Ecto neural progenitor cell (in vitro differentiated cells): ENCODE measurements around the gene NDC1.
A peak's percentile ranks its signal among the peaks of the same experiment; 100 is the strongest.
"Not testable (repeated sequence)": the region's sequence is repeated elsewhere in the genome, so short reads cannot be mapped to it uniquely, and the experiment has no call there.

Experiments
- DNase-seq: peaks from one replicate; pipeline ENCODE4 v3.0.0-alpha.2; 2018; ENCODE audit warnings: low spot score

Gene NDC1

DNA sequence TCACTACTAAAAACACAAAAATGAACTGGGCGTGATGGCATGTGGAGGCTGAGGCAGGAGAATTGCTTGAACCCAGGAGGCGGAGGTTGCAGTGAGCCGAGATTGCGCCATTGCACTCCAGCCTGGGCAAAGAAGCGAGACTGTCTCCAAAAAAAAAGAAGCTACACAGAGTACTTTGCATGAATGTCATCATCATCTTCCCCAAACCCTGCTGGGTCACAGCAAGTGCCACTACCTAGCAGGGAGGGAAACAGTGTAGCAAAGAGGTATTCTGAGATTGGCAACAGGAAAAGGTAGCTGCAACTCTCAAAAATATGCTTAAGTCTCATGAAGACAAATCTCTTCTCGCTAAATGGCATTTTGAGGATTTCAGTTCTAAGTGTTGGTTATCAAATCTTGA, 12.8 kb downstream of the NDC1 start:
- DNase-seq, result no peak

DNA sequence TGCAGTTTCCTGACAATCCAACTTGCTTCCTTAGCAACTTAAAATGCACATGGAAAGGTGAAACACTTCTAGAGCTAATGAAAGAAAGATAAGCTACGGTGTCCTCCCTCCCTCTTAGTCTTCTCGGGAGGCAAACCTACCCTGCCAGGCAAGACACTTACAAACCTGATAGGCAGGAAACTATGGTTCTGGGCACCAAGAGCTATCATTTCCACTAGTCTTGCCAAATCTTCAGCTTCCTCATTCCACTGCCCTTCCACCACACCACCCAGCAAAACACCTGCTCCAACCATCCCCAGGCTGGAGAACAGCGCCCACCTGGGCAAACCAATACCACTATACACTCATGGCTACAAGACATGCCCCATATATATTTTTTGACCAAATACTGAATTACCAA, 15.2 kb downstream of the NDC1 start:
- no peak for DNase-seq

DNA sequence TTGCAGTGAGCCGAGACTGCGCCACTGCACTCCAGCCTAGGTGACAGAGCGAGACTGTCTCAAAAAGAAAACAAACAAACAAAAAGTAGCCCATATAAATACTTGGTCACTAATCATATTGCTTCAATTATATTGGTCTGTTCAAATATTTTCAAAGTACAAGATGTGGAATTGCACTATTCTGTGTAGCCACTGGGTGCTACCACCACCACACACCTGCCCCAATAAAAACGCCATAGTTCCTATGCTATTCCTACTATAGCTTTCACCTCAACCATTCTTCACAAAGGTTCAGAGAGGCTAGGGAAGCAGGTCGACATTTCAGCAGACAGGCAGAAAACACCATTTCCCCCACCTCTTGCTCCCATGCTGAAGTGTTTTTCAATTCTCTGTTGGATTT, 16.7 kb downstream of the NDC1 start:
- no peak for DNase-seq

DNA sequence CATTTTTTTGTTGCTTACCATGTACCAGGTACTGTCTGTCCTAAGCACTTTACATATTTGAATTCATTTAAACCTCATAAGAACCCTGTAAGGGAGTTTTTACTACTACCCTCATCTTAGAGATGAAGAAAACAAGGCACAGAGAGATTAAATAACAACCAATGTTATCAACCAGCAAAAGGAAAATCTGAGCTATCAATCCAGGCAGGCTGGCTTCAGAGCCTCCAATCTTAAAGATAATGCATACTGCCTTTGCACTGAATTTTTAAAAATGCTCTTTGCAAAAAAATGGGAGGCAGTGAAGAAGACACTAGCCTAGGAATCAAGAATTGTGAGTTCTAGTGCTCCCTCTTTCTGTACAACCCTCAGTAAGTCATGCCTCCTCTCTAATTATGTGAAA, 18.7 kb downstream of the NDC1 start:
- no peak for DNase-seq

DNA sequence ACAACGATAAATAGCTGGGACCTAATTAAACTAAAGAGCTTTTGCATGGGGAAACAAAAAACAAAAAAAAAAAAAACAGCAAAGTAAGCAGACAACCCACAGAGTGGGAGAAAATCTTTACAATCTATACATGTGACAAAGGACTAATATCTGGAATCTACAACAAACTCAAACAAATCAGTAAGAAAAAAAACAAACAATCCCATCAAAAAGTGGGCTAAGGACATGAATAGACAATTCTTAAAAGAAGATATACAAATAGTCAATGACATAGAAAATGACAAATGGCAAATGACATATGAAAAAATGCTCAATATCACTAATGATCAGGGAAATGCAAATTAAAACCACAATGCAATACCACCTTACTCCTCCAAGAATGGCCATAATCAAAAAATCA, 21.5 kb downstream of the NDC1 start:
- DNase-seq, result not testable (repeated sequence)

DNA sequence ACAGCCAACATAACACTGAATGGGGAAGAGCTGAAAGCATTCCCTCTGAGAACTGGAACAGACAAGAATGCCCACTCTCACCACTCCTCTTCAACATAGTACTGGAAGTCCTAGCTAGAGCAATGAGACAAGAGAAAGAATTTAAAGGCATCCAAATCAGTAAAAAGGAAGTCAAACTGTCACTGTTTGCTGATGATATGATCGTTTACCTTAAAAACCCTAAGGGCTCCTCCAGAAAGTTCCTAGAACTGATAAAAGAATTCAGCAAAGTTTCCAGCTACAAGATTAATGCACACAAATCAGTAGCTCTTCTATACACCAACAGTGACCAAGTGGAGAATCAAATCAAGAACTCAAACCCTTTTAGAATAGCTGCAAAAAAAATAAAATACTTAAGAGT, 22.6 kb downstream of the NDC1 start:
- not testable (repeated sequence) for DNase-seq

DNA sequence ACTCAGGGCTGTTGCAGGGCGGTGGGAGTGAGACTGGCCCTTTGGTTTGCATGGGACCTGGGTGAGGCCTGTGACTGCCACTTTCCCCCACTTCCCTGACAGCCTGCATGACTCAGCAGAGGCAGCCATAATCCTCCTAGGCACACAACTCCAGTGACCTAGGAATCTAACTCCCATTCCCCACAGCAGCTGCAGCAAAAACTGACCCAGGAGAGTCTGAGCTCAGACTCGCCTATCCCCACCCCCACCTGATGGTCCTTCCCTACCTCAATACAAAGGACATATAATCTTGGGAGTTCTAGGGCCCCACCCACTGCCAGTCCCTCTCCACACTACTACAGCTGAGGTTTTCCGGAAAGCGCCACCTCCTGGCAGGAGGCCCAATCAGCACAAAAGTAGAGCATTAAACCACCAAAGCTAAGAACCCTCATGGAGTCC, 26.7 kb downstream of the NDC1 start:
- DNase-seq, result peak; percentile 60

DNA sequence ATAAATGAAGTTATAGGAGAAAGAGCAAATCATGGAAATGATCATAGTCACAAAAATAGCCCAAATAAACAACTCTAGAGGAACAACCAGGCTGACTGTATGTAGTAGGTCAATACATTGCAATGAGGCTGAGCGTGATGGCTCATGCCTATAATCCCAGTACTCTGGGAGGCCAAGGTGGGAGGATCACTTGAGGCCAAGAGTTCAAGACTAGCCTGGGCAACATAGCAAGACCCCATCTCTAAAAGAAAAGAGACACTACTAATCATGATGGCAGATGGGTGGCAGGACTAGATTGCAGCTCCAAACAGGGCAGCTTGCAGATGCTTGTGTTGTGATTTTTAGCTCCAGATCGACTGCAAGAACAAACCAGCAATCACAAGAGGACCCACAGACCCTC, 27.6 kb downstream of the NDC1 start:
- no peak for DNase-seq

DNA sequence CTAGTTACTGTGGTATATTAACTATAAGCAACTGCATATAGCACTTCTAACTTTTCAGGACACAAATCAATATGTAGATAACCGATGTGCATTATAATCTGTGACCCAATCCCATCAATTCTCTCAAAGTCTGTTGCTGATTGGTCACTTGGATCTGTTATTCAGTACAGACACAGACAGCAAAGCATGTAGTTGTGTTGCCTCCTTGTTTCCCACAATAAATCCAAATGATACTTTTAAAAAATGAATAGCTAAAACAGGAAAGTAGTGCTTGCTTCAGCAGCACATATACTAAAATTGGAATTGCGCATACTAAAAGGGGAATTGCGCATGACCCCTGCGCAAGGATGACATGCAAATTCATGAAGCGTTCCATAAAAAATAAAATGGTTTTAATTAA, 28.1 kb downstream of the NDC1 start:
- no peak for DNase-seq

DNA sequence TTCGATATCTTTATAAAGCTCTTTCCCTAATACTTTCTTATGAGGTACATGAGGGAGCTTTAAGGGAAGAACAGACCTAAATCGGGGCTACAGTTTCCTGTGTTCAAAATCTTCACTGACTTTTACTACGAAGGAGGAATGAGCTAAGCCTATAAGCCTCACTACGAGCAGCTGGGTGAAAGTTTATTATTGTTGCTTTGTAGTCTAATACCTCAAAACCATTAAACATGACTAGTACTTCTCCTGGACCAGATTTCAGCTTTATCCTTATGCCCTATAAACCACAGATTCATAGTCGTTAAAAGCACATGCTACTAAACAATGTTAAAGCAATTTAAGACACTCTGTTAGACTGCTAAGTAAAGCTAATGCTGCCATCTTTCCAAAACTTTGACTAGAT, 30.2 kb downstream of the NDC1 start:
- DNase-seq, result no peak

DNA sequence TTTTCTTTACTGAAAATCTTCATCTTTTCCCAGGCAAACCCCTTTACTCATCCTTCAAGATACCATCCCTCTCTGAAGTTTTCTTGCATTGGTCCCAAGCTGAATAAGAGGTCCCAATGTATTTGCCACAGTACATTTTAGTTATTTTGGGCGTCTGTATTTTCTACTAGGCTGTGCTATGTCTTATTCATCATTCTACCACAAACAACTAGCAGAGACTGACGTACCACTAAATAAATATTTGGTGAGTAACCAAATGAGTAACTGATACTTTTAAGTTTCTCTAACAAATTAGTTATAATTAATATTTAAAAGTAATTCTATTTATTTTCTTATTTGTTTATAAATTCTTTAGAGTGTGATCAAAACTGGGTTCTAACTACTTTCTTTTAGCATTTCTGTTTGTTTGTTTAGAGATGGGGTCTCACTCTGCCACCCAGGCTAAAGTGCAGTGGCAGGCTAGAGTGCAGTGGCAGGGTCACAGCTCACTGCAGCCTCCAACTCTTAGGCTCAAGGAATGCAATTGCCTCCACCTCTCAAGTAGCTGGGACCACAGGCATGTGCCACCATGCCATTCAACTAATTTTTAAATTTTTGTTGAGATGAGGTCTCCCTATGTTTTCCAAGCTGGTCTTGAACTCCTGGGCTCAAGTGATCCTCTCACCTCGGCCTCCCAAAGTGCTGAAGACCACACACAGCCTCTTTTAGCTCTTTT, 33.1 kb downstream of the NDC1 start:
- DNase-seq, result no peak

DNA sequence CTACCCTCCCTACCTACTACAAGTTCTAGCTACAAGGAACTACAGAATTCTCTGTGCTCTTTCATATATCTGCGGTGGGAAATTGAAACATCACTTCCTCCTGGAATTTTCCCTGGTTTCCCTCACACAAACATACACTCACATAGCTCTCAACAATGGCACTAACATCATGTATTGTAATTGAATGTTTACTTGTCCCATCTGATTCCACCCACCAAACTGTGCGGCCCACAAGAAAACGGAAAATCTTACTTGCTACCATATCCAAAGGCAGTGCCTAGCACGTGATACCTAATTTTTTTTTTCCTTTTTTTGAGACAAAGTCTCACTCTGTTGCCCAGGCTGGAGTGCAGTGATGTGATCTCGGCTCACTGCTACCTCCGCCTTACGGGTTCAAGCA, 33.9 kb downstream of the NDC1 start:
- DNase-seq, result no peak

DNA sequence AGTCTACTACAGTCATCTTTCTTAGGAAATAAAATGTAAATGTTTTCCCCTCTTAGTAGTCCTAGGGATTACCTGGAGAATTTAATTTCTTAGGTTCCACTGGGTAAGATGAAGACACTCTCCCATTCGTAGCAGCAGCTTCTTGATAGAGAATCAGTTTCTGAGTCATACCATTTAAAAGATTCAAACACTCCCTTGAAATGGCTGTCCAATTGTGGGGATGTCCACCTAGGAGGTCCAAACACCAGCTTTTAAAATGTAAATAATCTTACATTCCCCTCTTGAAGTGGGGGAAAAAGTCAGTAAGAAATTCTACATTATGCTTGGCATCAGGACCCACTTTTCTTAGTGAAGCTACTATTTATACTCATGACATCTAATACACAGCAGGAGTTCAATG, 37.5 kb downstream of the NDC1 start:
- no peak for DNase-seq

DNA sequence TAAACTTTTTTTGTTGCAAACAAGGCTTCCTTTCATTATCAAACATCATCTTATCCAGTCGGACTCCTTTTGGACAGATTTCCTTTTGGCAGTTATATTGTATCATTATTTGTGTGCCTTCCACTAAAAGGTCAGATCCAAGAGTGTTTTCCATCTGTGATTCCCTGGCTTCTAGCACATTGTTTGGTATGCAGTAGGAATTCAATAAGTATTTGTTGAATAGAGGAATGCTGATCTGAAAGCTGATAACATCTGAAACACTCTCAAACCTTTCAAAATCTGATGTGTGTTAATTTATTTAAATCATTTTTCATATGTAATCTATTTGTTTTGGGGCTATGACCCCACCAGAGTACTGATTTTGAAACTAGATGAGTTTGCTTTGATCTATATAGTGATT, 39.0 kb downstream of the NDC1 start:
- DNase-seq, result no peak

DNA sequence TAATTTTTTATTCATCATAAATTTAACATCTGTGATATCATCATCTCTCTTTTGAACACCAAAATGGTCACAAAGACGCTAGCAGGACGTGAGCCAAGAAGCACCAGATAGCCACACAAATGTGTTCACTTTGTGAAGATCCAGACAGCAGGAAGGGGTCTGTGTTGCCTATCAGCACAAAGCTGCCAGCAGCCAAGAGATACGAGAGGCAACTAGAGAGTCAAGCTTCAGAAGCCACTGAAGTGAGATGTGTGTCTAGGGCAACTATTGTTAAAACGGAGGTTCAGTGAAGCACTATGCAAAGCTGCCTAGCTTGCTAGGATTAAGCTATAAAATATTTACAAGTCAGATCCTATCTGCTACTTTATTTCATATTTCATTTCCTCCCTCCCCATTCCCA, 45.3 kb downstream of the NDC1 start:
- DNase-seq, result no peak

DNA sequence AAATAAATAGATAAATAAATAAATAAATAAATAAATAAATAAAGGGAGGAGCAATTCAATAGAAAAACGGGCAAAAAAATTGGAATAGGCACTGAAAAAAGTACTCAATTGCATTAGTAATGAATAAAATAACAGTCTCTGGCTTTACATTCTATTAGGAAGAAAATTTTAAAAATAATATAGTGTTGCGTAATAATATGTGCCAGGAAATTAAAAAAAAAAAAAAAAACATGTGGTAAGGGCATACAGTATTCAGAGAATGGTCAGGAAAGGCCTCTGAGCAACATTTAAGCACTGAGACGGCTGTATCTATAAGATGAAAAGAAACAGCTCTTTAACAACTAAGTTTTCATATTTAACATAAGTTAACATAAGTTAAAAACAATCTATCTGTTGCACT, 50.4 kb downstream of the NDC1 start:
- DNase-seq, result no peak

DNA sequence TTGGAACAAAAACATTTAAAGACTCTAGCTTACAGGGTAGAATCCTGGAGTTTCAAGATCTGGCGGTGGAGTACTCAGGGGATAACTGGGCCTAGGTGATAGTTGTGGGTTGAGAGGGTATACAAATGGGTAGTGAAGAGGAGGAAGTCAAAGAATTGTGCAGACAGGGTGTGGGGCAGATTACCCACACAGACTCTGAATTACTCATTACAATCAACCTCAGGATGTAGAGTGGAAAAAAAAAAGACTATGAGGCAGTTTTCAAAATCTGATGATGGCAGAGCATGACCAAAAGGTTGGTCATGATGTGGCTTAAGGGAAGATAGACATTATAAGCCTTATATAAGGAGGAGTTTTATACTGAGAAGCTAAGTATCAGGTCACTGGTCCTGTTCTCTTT, 55.0 kb downstream of the NDC1 start:
- DNase-seq, result no peak

DNA sequence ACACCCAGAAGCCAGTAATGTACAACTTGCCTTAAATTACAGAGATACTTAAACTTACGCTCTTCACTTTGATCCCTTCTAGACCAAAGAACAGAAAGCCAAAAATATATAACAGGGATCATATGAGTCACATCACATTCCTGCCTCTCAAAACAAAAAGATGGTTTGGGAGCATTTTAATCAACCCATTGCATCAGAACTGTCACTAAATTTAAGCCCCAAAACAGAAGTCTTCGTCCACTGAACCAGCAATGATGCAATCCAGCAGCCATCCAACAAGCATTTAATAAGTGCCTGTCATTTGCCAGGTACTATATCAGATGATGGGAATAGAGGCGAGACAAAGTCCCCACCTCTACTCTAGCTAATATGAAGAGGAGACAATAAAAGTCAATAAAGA, 56.4 kb downstream of the NDC1 start:
- DNase-seq, result no peak

DNA sequence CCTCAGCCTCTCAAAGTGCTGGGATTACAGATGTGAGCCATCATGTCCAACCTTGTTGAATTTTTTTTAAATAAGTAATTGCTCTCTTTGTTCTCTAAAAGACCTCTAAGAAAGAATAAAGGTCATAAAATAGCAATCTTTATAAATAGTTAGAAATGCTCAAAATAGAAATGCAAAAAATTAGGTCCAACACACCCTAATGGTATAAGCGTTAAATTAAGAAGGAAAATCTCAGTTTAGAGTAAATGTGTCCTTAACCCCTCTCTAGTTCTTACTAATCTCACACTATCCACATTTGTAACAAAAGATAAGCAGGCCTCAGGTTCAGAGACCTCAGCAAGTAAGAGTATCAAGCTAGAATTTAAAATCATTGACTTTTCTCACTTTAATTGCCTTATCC, 60.8 kb downstream of the NDC1 start:
- no peak for DNase-seq

DNA sequence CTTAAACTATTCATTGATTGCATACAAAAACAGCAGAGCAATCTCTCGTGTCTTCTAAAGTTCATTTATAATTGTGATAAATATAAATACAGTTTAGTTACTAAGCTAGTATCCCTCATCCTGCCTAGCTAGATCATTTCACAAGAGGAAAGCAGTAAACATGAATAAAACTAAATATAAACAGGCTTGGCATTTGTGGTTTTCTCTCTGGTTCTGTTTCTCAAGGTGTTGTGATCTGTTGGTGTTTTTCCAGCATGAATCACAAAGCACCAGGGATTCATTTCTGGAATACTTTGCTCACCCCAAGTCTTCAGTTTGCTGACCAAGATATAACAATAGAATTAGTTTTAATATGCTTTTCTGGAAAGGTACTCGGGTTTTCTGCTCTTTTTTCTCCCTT, 66.4 kb downstream of the NDC1 start:
- DNase-seq, result no peak

DNA sequence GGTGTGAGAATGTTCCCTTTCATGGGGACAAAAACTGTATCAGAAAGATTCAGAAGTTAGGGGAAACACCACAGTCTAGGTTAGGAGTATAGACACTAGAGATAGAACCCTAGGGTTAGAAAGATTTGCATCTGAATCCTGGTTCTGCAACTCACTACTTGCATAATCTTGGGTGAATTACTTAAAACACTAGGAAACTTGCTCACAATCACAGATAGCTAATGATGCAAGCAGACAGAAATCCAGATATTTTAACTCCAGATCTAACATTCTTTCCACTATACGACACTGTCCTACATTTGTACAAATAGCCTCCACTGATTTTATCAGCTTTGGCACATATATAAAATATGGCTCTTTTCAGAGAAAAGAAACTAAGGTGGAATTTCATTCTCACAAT, 68.3 kb downstream of the NDC1 start:
- no peak for DNase-seq

DNA sequence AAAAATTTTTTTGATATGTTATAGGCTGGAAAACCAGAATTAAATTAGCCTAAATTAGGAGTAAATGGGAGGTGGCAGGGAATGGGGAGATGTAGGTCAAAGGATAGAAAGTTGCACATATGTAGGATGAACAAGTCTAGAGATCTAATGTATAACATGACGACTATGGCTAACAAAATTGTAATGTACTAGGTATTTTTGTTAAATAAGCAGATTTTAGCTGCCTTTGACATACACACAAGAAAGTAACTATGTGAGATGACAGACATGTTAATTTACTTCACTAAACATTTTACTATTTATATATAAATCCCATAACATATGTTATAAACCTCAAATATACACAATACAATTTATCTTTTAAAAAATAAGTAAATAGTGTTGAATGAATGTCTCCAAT, 68.9 kb downstream of the NDC1 start:
- DNase-seq, result no peak

DNA sequence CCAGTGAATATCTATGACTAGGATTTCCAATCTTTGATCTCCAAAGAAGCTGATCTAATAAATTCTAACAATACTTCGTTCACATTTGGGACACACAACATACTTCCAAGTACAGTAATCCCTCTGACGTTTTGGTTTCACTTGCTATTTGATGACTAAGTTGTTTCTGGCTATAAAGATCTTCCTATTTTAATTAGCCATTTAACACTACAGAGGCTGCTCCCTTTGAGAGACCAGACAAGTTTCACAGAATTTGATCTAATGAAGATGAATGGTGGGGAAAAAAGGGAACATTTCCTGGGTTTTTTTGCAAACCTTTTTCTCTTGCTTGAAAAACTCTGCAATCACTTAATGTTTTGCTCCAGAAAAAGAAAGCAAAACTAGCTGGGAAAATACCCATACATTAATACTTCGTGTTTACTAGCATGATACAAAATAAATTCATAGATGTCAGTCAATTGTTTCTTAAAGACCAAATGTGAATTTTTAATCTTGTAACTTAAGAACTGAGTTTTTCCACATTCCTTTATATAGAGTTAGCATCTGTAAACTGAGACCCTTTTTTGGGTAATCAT, 71.2 kb downstream of the NDC1 start:
- DNase-seq, result no peak

DNA sequence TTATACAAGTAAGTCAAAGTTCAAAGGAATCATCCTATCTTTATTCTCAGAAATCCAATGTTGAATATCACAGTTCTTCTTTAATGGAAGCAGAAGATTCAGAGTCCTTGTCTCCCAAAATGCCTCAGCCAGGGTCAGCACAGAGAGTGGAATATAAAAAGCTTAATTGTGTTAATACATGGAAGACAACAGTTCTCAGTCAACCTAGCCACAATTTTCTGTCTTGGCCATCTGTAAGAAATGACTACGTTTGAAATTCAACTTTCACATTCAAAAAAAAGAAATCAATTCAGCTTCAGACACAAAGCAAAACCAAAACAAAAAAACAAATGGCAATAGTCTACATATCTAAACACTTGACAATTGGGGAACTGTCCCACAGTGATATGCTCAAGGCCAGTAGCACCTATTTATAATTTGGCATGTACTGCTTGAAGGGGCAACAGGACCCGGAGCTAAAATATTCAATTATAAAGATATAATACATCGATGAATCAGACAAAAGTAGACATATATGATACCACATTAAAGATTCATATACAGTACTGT, 71.8 kb downstream of the NDC1 start:
- DNase-seq, result no peak
